GM12872 (cell line): ENCODE data around the gene MIER1.

Experiments
- CTCF ChIP-seq: IDR thresholded peaks from 3 replicates; pipeline ENCODE4 v1.5.1; 2011; ENCODE audit warnings: low read depth, mild to moderate bottlenecking, low read length, moderate library complexity; ENCODE audit not compliant: insufficient read depth

The MIER1 gene

GRCh38 chr1:67005068-67005467, 80.3 kb downstream of the MIER1 start:
- TF ChIP-seq CTCF, result no peak

- no peak for TF ChIP-seq CTCF
Measured at GRCh38 chr1:67009792-67010191, 85.0 kb downstream of the MIER1 start.

GRCh38 chr1:67013573-67013972, 88.8 kb downstream of the MIER1 start:
- TF ChIP-seq CTCF, result no peak

GRCh38 chr1:67018574-67018973, 93.8 kb downstream of the MIER1 start:
- no peak for TF ChIP-seq CTCF

DNA sequence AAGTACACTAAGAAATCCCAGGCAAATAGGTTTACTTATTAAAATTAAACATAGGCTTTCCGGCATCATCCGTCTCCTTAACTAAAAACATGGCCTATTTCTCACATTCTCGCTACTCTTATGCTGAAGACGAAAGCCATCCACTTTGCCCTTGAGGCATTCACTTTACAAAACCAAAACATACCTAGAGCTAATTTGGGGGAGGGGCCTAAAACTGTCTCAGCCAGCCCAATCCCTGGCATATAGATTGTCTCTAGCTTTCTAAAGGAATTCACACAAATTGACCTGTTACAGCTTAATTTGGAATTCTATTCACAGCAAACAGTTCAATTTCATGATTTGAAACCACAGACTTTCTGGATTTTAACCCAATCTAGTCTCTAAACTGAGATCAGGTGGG, 94.3 kb downstream of the MIER1 start:
- no peak for TF ChIP-seq CTCF

- TF ChIP-seq CTCF, result no peak
Measured at GRCh38 chr1:67019600-67020136, 94.9 kb downstream of the MIER1 start.

DNA sequence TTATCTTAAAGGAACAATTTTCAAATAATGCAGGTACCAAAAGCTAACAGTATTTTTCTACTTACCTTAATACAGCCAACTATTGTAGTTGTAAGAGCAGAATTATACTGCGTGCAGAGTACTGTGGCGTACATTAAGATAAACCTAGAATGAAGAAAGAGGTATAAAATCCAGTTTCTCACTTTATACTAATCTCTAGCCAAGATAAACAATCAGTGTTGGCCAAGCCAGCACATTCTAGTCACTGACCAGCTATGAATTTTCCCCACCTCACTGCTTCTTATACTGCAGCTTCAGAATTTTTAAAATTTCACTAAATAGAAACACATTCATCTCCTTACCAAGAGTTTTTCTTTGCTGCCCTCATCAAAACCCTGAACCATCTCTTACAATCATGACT, 95.5 kb downstream of the MIER1 start:
- no peak for TF ChIP-seq CTCF
